Ovary (tissue), 9 donors: ENCODE results near the gene HOXB1. TPM values are rescaled to one million over a fixed set of nuclear protein-coding genes. Genes with fewer than 3 reads are reported as not detected.

Source experiments
- DNase-seq, 5 donors: peaks; one replicate each; pipeline ENCODE4 v3.0.0-alpha.2; 2019 to 2020
- H3K27ac ChIP-seq, 2 donors: fragments of 200-600 bp; one replicate each; pipeline versions ENCODE4 v1.5.1 to v1.8.0; 2019 to 2022
- H3K27me3 ChIP-seq: fragments of 200-600 bp; one replicate; pipeline ENCODE4 v1.8.0; 2022
- H3K36me3 ChIP-seq: fragments of 200-600 bp; sonication (generic); one replicate; pipeline ENCODE4 v1.5.1; 2019
- H3K4me1 ChIP-seq: one replicate; pipeline ENCODE4 v1.8.1; 2013; ENCODE audit warnings: mild to moderate bottlenecking, moderate library complexity; ENCODE audit not compliant: insufficient read depth
- H3K4me3 ChIP-seq: fragments of 200-600 bp; sonication (generic); one replicate; pipeline ENCODE4 v1.5.1; 2017
- H3K9me3 ChIP-seq, 2 donors: fragments of 200-600 bp in 1 of 2; sonication (generic) in 1 of 2; one replicate each; pipeline versions ENCODE4 v1.5.1 to v1.8.1; 2013 to 2019; ENCODE audit warnings: mild to moderate bottlenecking in 1 of 2, moderate library complexity in 1 of 2
- EP300 ChIP-seq: sonication (generic); formaldehyde crosslinking; IDR thresholded peaks from one replicate; pipeline ENCODE4 v1.6.1; 2017; ENCODE audit warnings: antibody characterized with exemption
- POLR2A ChIP-seq: fragments of 450-650 bp; IDR thresholded peaks from one replicate; pipeline ENCODE4 v1.6.1; 2017; ENCODE audit warnings: antibody characterized with exemption, mild to moderate bottlenecking, moderate library complexity
- WGBS, 3 donors: extraction: QIAGEN DNeasy Blood & Tissue Kit in 1 of 3; methylation state at CpG; one replicate each; pipeline versions ENCODE4 v1.1.5 to v1.1.7; 2013 to 2017; 5-methylcytosine and 5-hydroxymethylcytosine counted together
- intact Hi-C, 4 donors: fragments of 100-400 bp; cut with DNase I; formaldehyde crosslinking; loops; one replicate each; pipeline versions ENCODE4 v1.11.0 to v1.15.1; 2022 to 2023
- polyA plus RNA-seq, 2 donors: library from polyadenylated mRNA; stranded (reverse); fragments of 200-250 nt in 1 of 2; fragments of 350-450 nt in 1 of 2; fragmentation: Illumina TruSeq in 1 of 2; extraction: RNeasy Lipid Tissue Mini Kit (QIAGEN cat#74804) in 1 of 2; gene quantifications; one replicate each; pipeline ENCODE4 v1.2.3, GENCODE V29; 2013 to 2014
- total RNA-seq, 7 donors: library from RNA; depleted of rRNA in 2 of 7; stranded (reverse); fragments of >200 nt in 2 of 7; fragmentation: NEBNext Ultra II Directional in 3 of 7; extraction: Animal tissue kit (Norgen Biotek cat#: 25700) in 3 of 7; gene quantifications; one replicate each; pipeline versions ENCODE4 v1.1.0 to v1.2.4, GENCODE V29; 2016 to 2023
- TF ChIP-seq, protein P1 (sequence below), 3 donors: fragments of 450-650 bp in 2 of 3; fragments of 200-600 bp in 1 of 3; IDR thresholded peaks; one replicate each; pipeline versions ENCODE4 v1.5.1 to v1.8.0; 2016 to 2022; ENCODE audit warnings: antibody characterized with exemption in 3 of 3, mild to moderate bottlenecking in 1 of 3
- donor health status: DM: no; HTN: no; CAD: no; lungs with moderate emphysema.
- donor health status: DM: no; HTN: no; CAD: no.
- donor health status: Bipolar disorder and iron deficiency.
- donor health status: DM: yes; HTN: yes; CAD: no.
- donor health status: DM: no; HTN: no; CAD: no.
- donor health status: DM: yes; HTN: yes; CAD: no.

HOXB1 gene
- total and polyA plus RNA-seq, 9 donors, result not detected

DNA sequence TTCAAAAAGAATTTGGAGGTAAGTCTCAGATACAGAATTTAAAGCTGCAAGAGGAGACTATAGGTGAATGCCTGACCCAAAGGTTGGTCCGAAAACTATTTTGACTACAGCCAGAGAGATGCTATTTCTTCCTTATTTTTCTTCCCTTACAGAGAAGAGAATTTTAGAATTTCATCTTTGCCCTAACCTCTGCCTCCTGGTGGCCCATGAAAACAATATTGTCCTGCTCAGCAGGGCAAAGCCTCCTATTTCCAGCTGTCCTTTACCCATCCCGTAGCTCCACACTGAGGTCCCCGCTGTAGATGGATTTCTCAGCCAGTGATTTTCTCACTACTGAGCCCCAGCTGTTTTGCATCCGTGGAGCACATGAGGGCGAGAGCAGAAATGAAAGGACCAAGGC is 24.6 kb downstream of the HOXB1 start:
- H3K36me3 ChIP-seq, result no peaks in the 10 kb centered on the region
- intact Hi-C loops, result no loop called here
- no peaks in the 10 kb centered on the region for H3K27me3 ChIP-seq
- 61 to 67% (median 66%) methylated on average over 5 of the region's 5 CpGs for WGBS, 3 donors
- TF ChIP-seq POLR2A (no peak), EP300 (no peak)
- TF ChIP-seq, protein P1, sequence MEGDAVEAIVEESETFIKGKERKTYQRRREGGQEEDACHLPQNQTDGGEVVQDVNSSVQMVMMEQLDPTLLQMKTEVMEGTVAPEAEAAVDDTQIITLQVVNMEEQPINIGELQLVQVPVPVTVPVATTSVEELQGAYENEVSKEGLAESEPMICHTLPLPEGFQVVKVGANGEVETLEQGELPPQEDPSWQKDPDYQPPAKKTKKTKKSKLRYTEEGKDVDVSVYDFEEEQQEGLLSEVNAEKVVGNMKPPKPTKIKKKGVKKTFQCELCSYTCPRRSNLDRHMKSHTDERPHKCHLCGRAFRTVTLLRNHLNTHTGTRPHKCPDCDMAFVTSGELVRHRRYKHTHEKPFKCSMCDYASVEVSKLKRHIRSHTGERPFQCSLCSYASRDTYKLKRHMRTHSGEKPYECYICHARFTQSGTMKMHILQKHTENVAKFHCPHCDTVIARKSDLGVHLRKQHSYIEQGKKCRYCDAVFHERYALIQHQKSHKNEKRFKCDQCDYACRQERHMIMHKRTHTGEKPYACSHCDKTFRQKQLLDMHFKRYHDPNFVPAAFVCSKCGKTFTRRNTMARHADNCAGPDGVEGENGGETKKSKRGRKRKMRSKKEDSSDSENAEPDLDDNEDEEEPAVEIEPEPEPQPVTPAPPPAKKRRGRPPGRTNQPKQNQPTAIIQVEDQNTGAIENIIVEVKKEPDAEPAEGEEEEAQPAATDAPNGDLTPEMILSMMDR (IDR thresholded peaks at IDR 0.05), result no peak
- no peak for DNase-seq
- no peaks in the 10 kb centered on the region for H3K4me1 ChIP-seq
- no peaks in the 10 kb centered on the region for H3K9me3 ChIP-seq
- no peak overlapping the region for H3K4me3 ChIP-seq
- H3K27ac ChIP-seq, result no peak overlapping the region

DNA sequence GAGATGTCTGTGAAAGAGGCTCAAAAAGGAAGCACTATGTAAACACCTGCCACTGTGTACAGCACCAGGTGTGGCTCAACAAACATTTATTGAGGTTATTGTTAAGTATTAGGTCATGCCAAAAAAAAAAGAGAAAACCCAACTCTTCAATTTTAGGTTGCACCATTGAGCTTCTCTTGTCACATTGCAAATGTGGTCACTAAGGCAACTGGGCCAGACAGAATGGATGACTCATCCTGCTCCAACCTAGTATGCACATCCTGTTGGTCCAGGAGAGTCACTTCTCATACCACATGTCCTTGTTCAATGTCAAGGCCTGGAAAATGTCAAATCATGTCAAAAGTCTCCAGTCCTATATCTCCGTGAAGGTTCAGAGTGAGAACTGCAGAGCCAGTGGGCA is 25.0 kb downstream of the HOXB1 start:
- Histone ChIP-seq H3K27ac (no peak overlapping the region), H3K4me1 (no peaks in the 10 kb centered on the region), H3K9me3 (no peaks in the 10 kb centered on the region), H3K27me3 (no peaks in the 10 kb centered on the region), H3K36me3 (no peaks in the 10 kb centered on the region), H3K4me3 (no peak overlapping the region)
- no peak for DNase-seq
- WGBS, 3 donors, result 25 to 52% (median 30%) methylated on average over 1 of the region's 1 CpG
- no peak for TF ChIP-seq POLR2A
- TF ChIP-seq EP300, result no peak
- TF ChIP-seq, protein P1 (IDR thresholded peaks at IDR 0.05), result no peak
- intact Hi-C loops, result no loop called here

DNA sequence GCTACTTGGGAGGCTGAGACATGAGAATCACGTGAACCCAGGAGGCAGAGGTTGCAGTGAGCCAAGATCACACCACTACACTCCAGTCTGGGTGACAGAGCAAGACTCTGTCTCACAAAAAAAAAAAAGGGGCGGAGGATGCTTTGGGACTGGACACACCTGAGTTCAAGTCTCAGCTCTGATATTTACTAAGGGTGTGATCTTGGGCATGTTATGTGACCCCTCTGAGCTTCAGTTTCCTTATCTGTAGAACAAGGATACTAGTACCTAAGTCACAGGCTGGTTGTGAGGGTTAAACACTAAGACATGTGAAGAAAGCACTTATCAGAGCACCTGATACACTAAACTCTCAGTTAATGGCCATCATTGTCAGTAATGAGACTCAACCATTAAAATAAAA is 25.9 kb downstream of the HOXB1 start:
- intact Hi-C loops, result no loop called here
- TF ChIP-seq EP300 (no peak), POLR2A (no peak)
- TF ChIP-seq, protein P1 (IDR thresholded peaks at IDR 0.05), result no peak
- no peak for DNase-seq
- Histone ChIP-seq H3K36me3 (no peaks in the 10 kb centered on the region), H3K27me3 (no peaks in the 10 kb centered on the region), H3K4me1 (no peaks in the 10 kb centered on the region), H3K4me3 (no peak overlapping the region), H3K27ac (no peak overlapping the region), H3K9me3 (no peaks in the 10 kb centered on the region)
- 92 to 93% (median 92%) methylated on average over 2 of the region's 2 CpGs for WGBS, 3 donors

DNA sequence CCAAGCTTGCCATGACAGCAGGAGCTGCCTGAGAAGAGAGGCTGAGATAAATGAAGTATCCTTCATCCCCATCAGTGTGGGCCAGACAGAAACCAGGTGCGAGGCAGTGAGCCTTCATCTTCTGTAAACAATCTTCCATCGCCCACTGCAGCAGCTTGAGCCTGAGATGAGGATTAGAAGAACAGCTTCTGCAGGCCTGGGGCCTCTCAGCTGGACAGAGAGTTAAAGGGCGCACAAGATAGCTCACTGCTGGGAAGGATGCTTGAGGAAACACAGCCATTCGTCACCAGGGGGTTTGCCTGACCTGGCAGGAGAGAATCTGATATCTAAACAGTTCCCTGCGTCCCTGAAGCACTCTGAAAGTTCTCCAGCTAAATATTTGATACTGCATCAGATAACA is 27.1 kb downstream of the HOXB1 start:
- 37 to 65% (median 41%) methylated on average over 5 of the region's 5 CpGs for WGBS, 3 donors
- no peak overlapping the region for H3K4me3 ChIP-seq
- H3K27me3 ChIP-seq, result no peaks in the 10 kb centered on the region
- no peak overlapping the region for H3K27ac ChIP-seq
- TF ChIP-seq, protein P1 (IDR thresholded peaks at IDR 0.05), result no peak
- TF ChIP-seq POLR2A, result no peak
- no peak for TF ChIP-seq EP300
- no peak for DNase-seq
- H3K36me3 ChIP-seq, result no peaks in the 10 kb centered on the region
- intact Hi-C loops, result no loop called here
- H3K9me3 ChIP-seq, result no peaks in the 10 kb centered on the region
- no peaks in the 10 kb centered on the region for H3K4me1 ChIP-seq

DNA sequence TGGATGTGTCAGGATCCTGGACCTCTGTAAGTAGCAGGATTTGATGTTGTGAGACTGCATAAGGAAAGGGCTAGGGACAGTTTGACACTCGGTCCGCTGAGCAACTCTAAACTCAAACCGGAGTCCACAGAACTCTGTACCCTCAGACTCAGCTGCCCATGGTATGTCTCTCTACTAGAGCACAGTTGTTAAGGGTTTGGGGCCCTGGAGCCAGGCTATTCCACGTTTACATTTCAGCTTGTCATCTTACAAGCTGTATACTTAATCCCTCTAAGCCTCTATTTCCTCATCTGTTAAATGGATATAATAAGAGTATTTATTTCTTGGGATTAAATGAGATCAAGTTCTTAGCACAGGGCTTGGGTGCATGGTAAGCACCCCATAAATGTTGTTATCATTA is 27.9 kb downstream of the HOXB1 start:
- 71 to 77% (median 72%) methylated on average over 4 of the region's 4 CpGs for WGBS, 3 donors
- TF ChIP-seq, protein P1 (IDR thresholded peaks at IDR 0.05), result no peak
- TF ChIP-seq POLR2A, result no peak
- TF ChIP-seq EP300, result no peak
- Histone ChIP-seq H3K4me3 (no peak overlapping the region), H3K36me3 (no peaks in the 10 kb centered on the region), H3K4me1 (no peaks in the 10 kb centered on the region), H3K27ac (no peak overlapping the region), H3K27me3 (no peaks in the 10 kb centered on the region), H3K9me3 (no peaks in the 10 kb centered on the region)
- no peak for DNase-seq
- intact Hi-C loops, result no loop called here
